DMS 273 (cell line): ENCODE data around the gene ZNF141.
A peak's percentile ranks its signal among the peaks of the same experiment; 100 is the strongest.
"Not testable (repeated sequence)": the region's sequence is repeated elsewhere in the genome, so short reads cannot be mapped to it uniquely, and the experiment has no call there.

ENCODE experiments used
- DNase-seq: peaks from one replicate; lab custom pipeline; 2025; ENCODE audit not compliant: unreplicated experiment; lab: John Stamatoyannopoulos, UW

Gene ZNF141

DNA sequence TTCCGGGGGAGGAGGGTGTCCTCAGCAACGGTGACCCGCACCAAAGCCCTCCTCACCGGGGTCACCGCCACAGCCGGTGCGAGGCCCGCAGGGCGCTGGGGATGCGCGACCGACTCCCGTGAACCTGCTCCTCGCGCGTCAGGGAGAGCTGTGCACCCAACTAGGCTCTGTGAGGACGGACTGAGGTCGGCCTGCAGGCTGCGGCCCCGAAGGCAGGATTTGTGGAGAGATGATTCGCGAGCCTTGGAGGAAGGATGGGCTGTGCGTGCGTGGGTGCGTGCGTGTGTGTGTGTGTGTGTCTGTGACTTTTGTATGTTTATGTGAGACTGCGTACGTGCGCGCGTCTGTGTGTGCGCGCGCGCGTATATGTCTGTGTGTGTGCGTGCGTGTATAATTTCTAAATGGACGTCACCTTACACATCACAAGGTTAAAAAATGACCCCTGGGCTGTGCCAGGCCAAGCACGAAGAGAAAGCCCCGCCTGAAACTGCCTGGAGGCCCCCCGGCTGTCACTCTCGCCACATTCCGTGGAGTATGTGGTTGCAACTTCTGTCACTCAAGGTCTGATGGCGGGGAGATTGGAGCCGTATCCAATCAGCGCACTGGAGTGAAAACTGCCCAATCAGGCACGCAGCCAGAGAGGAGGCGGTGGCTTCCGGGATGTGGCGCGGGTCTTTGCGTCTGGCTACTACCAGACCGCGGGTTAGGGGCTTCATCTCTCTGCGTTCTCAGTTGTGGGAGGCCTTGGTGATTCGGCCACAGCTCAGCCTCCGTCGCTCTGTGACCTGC lies at the start of gene ZNF141:
Gene ZNF141, plus strand, starts transcription at position 672 of the 789 bp plus-strand sequence. CDS start 170 bp downstream, outside the sequence.
- DNase-seq = peak; percentile 97

DNA sequence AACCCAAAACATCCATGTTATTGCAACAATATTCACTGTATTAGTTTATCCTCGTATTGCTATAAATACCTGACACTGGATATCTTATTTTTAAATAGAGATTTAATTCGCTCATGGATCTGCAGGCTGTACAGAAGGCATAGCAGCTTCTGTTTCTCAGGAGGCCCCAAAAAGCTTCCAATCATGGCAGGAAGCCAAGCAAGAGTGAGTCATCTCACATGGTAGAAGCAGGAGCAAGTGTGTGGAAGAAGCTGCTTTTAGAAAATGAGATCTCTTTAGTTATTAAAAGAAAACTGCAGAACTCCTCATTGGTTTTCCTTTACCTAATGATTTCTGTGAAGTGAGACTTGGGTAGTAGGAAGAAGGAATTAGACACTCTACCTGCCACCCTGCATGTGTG lies 48.7 kb upstream of the ZNF141 start:
- peak; percentile 51 for DNase-seq

DNA sequence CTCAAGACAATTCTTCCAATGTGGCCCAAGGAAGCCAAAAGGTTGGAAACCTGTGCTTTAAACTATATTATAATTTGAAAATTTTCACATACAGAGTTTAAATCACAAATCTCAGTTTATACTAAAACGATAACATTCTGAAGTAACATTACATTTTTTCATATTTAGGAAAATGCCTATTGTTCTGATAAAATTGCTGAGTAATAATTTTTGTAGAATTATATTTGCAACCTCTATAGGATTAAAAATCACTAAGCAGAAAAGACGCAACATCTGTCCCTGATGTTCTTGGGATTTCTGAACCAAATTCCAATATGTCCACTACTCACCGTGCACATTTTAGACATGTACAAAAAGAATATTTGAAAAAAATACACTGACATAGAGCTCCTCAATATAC lies 42.9 kb upstream of the ZNF141 start:
- no peak for DNase-seq

DNA sequence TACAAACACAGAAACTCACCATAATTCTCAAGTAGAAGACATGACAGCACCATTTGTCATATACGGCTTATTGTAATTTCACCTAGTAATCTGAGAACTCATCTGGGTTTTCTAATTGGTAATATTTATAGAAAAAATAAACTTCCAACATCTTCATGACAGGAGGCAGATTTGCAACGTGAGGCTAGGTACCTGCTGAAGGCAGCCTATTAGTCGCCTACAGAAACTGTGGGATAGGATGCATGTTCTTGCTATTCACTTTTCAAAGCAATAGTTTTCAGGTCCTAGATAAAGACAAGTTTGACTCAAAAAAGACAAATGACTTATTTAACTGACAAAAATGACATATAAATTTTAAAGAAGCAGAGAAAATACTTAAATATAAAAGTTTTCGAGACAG lies 35.2 kb upstream of the ZNF141 start:
- no peak for DNase-seq

DNA sequence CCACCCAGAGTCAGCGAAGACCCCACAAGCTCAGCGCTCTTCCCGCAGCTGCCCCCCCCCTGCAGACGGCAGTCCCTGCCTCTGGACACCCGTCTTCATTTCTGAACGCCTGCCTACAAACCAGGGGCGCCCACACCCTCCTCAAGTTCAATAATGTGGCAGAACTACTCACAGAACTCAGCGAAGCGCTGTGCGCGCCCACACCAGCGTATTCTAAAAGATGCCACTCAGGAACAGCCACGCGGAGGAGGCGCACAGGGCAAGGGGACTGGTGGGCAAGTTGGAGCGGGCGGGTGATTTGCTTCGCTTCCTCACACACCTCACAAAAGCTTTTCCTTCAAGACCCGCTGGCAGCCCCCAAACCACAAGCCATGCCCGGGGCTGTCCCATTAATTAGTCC lies 33.1 kb upstream of the ZNF141 start:
- not testable (repeated sequence) for DNase-seq

DNA sequence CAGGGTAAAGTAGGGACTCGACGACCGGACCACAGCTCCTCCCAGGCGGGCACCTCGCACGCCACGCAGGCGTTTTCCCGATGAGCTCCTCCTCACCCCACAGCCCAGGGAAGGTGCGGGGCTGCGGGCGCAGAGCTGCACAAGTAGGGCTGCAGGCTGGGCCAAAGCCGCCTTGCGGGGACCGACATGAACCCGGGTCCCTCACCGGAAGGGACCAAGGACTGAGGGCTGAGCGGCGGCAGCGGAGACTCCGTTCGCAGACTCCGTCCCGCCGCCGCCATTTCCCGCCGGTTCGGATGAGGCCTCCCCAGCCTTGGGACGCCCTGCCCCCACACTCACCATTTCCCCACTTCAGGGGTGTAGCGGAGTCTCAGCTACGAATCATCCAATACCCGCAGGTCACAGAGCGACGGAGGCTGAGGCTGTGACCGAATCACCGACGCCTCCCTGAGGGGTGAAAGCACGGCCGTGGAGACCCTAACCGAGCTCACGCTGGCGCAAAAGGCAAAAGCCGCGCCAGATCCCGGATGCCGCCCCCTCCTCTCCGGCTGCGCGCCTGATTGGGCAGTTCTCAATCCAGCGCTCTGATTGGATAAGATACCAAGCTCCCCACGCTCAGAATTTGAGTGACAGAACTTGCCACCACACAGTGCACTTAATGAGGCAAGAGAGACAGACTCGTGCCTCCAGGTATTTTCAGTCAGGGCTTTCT lies 32.5 kb upstream of the ZNF141 start, which contains the start of gene ZNF732:
Gene ZNF732, minus strand, starts transcription at position 506 of the 712 bp plus-strand sequence. Its CDS starts 164 bp downstream, at position 342.
- DNase-seq = peak; percentile 88

DNA sequence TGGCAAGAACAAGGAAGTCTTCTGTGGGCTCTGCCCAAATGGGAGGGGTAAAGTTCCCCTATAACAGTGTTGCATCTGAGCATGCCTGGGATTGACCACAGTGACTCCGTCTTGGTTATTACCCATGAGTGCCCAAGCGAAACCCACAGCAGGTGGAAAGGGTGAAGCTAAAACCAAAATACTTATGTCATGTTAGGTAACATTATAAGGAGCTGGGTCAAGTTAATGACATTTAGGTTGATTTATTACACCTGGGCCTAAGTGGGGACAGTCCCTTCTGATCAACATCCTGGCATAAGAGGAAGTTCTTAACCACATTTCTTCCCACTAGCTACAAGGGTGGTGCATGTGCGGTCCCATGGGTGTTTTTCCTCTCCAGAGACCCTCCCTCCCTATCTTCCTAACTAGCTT lies 31.1 kb upstream of the ZNF141 start:
- DNase-seq = no peak

DNA sequence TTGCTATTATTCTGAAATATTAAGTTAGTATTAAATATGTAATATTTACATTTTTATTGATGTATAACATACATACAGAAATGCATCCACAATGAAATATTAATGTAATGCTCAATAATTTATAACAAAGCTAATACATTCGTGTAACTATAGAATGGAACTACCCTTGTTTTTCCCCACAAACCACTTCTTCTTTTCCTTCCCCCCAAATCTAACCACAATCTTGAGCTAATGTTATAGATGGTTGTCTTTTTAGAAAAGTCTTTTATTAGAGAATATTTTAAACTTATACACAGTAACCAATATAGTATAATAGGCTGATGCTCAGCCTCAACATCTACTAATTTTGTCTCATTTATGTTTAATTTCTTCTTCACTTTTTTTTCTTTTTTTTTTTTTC lies 27.8 kb upstream of the ZNF141 start:
- no peak for DNase-seq

DNA sequence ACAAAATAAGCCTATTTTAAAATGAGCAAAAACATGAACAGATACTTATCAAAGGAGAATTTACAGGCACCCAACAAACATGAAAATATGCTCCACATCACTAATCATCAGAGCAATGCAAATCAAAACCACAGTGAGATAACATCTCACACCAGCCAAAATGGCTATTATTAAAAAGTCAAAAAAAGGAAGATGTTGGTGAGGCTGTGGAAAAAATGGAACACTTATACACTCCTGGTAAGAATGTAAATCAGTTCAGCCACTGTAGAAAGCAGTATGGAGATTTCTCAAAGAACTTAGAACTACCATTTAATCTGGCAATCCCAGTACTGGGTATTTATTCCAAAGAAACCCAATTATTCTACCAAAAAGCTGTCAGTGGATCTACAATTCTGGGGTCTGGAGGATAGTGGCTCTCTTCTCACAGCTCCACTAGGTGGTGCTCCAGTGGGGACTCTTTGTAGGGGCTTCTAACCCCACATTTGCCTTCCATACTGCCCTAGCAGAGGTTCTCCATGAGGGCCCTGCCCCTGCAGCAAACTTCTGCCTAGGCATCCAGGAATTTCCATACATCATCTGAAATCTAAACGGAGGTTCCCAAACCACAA lies 23.2 kb upstream of the ZNF141 start:
- DNase-seq = no peak

DNA sequence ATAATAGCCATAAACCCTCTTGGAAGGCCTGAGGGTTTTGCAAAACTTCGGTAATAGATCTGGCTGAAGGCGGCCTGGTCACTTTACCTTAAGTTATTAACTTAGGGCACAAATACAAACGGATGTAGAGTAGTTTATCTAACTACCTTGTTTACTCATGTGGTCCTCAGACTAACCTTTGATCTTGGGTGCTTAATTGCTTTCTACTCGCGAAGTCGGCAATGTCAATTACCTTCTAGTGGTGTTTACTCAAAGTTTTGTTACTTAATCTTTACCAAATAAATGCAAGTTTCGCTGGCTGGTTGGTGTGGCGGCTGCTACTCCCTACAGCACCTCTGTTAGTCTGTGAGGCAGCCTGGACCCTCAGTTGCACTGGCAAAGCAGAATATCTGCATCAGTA lies 8.9 kb upstream of the ZNF141 start:
- DNase-seq = no peak

DNA sequence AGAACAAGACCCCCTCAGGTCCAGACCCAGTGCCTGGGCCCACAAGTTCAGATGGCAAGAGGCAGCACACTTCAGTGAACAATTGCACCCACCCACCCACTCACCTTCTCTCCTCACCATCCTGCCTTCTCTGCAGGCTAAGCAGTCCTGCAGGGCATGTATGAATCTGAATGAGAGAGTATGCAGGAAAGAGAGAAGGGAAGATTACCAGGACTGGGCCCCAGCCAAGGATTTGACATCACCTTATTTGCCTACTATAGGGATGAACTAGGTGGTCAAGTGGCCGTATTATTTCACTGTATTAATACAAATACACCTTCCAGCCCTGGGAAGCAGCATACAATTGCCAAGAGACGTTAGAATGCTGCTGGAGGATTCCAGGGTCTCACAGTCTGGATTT lies 2.1 kb upstream of the ZNF141 start:
- no peak for DNase-seq

DNA sequence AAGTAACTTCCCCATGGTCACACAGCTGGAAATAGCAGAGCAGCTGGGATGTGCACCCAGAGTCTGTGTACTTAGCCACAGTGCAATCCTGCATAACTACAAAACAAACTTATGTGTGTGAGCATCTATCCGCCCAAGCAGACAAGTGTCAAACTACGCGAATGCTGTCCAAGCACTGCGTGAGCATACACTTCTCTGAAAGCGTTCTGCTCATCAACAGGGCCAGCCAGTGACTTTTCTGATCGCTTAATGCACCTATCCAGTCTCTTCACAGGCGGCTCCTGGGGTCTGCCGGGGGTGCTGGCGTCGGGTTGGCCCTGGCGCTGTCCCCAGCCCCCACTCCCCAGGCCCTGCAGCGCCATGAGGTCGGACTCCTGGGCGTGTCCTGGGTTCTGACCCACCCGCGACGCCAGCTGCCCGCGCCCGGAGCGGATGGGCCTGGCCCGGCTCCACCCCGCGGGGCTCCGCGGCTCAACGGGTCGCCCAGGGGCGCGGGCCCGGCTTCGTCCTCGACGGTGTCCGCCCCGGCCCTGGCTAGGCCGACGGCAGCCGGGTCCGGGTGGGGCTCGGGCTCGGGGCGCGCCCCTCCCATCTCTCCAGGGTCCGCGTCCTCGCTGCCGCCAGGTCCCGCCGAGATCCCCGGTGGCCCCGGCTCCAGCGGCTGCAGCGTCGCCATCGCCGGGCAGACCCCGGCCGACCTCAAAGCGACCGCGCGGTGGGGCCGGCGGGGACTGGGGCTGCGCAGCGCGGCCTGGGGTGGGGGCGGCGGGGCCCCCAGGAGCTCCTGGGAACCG lies 1.3 kb upstream of the ZNF141 start:
- peak; percentile 45 for DNase-seq

DNA sequence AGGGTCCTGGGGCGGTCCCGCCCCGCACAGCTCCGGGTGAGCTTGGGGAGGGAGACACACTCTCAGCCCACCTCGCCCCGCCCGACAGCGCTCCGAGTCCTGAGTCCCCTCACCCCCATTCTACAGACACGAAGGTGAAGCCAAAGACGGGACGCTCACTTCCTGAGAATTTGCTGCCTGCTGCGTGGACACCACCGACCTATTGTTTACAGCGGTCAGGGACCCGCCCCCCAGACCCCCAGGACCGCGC lies 796 bp upstream of the ZNF141 start:
- DNase-seq = no peak

DNA sequence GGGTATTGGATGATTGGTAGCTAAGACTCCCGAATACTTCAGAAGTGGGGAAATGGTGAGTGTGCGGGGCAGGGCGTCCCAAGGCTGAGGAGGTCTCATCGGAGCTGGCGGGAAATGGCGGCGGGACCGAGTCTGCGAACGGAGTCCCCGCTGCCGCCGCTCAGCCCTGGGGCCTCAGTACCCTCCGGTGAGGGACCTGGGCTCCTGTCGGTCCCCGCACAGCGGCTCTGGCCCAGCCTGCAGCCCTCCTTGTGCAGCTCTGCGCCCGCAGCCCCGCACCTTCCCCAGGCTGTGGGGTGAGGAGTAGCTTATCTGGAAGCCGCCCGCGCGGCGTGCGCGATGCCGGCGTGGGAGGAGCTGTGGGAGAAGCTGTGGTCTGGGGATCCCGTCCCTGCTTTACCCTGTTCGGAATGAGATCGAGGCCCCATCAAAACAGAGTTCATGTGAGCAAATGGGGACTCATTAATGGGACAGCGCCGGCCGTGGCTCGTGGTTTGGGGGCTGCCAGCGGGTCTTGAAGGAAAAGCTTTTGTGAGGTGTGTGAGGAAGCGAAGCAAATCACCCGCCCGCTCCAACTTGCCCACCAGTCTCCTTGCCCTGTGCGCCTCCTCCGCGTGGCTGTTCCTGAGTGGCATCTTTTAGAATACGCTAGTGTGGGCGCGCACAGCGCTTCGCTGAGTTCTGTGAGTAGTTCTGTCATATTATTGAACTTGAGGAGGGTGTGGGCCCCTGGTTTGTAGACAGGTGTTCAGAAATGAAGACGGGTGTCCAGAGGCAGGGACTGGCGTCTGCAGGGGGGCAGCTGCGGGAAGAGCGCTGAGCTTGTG lies 531 bp downstream of the ZNF141 start:
- DNase-seq = peak; percentile 78

DNA sequence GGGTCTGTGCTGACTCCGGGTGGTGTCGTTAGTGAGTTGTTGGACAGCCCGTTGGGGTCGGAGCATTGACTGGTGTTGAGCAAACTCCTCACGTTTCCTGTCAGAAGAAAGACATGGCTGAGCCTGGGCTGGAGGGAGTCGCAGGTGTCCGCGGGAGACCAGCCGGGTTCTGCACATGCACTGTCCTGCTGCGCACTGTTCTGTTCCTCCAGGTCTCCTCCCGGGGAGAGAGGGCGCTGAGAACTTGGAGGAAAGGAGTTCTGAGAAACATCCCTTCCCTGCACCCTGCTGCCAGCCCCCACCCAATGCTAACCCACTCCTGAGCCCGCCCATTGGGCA lies 1.1 kb downstream of the ZNF141 start:
- peak; percentile 22 for DNase-seq

DNA sequence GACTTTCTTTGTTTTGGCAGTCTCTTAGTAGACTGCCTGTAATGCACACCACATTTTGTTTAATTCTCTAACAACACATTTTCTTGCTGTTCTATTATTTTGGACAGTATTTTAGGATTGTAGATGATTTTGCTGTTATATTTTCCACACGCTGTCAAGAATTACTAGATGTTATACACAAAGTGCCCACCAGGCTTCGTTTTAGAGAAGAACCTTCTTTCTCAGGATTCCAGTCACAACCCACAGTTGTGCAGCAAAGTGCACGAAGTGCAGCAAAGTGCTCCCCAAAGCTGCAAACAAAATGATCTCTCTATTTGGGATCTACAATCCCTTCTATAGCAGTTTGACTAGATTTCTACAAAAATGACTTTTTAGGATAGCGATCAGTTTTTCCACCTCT lies 2.4 kb downstream of the ZNF141 start:
- peak; percentile 33 for DNase-seq

DNA sequence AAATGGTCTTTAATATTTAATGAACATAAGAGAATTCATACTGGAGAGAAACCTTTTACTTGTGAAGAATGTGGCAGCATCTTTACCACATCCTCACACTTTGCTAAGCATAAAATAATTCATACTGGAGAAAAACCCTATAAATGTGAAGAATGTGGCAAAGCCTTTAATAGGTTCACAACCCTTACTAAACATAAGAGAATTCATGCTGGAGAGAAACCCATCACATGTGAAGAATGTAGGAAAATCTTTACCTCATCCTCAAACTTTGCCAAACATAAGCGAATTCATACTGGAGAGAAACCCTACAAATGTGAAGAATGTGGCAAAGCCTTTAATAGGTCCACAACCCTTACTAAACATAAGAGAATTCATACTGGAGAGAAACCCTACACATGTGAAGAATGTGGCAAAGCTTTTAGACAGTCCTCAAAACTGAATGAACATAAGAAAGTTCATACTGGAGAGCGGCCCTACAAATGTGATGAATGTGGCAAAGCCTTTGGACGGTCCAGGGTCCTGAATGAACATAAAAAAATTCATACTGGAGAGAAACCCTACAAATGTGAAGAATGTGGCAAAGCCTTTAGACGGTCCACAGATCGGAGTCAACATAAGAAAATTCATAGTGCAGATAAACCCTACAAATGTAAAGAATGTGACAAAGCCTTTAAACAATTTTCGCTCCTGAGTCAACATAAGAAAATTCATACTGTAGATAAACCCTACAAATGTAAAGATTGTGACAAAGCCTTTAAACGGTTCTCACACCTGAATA lies 35.6 kb downstream of the ZNF141 start:
- no peak for DNase-seq

DNA sequence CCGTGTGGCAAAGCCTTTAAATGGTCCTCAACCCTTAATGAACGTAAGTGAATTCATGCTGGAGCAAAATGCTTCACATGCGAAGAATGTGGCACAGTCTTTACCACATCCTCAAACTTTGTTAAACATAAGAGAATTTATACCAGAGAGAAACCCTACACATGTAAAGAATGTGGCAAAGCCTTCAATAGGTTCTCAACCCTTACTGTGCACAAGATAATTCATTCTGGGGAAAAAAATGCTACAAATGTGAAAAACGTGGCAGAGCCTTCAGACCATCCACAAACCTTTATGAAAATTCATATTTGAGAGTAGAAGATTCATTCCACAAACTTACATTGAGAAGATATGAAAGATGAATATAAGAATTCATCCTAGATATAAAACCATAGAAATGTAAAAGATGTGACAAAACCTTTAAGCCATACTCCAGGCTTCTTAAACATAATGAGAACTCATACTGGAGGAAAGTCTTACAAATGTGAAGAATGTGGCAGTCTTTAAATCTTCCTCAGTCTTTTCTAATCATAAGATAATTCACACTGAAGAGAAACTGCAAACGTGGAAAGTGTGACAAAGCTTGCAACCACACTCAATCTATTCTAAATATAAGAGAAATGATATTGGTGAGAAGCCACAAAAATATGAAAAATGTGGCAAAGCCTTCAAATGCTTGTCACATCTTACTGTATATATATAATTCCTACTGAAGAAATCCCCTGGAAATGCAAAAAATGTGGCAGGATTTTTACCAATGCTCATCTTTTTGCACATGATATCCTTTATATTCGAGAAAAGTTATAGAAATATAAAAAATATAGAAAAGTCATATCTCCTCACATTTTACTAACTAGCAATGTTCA lies 36.9 kb downstream of the ZNF141 start:
- DNase-seq = no peak
